Measurements from ENCODE around the gene NECAP2.

The NECAP2 gene

DNA sequence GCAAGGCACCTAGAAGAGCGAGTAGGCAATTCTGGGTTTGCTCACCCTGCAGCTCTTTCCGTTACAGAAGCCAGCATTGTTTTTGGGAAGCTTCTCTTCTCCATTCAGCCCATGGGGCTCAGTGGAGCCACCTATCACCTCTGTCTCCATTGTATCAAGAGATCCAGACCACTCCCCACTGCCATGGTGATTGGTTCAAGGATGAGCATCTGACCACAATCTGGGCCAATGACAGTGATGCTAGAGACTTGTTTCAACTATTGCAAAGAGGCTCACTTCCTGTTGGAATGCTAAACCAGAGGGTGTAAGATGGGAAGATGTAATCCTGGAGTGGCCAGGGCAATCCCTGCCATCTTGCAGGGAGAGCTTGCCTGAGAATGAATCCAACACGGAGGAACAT, 9.9 kb upstream of the NECAP2 start:
- TF ChIP-seq, protein P1, sequence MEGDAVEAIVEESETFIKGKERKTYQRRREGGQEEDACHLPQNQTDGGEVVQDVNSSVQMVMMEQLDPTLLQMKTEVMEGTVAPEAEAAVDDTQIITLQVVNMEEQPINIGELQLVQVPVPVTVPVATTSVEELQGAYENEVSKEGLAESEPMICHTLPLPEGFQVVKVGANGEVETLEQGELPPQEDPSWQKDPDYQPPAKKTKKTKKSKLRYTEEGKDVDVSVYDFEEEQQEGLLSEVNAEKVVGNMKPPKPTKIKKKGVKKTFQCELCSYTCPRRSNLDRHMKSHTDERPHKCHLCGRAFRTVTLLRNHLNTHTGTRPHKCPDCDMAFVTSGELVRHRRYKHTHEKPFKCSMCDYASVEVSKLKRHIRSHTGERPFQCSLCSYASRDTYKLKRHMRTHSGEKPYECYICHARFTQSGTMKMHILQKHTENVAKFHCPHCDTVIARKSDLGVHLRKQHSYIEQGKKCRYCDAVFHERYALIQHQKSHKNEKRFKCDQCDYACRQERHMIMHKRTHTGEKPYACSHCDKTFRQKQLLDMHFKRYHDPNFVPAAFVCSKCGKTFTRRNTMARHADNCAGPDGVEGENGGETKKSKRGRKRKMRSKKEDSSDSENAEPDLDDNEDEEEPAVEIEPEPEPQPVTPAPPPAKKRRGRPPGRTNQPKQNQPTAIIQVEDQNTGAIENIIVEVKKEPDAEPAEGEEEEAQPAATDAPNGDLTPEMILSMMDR (IDR thresholded peaks at IDR 0.05; ENCODE audit: low read length, missing control alignments): no peak
- no peak overlapping the region for H3K4me3 ChIP-seq (replicated peaks; ENCODE audit: low read depth, low read length)
- DNase-seq (ENCODE audit: low read depth): peak; percentile 14

DNA sequence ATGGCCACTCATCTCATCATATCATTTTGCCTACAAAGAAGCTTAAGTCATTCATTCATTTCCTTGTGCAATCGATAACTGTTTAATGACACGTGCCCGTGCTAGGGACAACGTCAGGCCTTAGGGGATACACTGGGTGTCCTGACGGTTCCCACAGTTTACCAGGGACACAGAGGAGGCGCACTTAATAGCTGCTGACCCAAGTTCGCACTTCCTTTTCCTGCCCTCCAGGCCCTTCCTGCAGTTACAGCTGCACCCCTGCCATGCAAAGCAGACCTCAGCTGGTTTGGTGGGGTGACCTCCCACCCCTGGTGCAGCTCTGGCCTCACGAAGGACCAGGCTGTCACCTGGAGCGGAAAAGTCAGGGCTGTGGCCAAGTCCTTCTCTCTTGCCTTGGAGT, 7.5 kb upstream of the NECAP2 start:
- TF ChIP-seq, protein P1 (IDR thresholded peaks at IDR 0.05; ENCODE audit: low read length, missing control alignments): no peak
- DNase-seq (ENCODE audit: low read depth): no peak

DNA sequence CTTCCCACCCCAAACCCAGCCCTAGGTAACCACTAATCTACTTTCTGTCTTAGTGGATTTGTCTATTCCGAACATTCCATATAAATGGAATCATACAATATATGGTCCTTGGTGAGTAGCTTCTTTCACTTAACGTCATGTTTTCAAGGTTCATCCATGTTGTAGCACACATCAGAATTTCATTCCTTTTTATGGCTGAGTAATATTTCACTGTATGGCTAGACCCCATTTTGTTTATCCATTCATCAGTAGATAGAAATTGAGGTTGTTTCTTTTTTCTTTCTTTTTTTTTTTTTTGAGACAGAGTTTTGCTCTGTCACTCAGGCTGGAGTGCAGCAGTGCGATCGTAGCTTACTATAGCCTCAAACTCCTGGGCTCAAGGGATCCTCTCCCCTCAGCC, 6.5 kb upstream of the NECAP2 start:
- H3K4me3 ChIP-seq (replicated peaks; ENCODE audit: low read depth, low read length): no peak overlapping the region
- TF ChIP-seq, protein P1 (IDR thresholded peaks at IDR 0.05; ENCODE audit: low read length, missing control alignments): no peak

More for the DNA sequence above, 7.5 kb upstream of the NECAP2 start:
- H3K4me3 ChIP-seq (replicated peaks; ENCODE audit: low read depth, low read length): no peak overlapping the region

GRCh38 chr1:16434501-16434900, 6.0 kb upstream of the NECAP2 start:
- peak; percentile 11 for DNase-seq (ENCODE audit: low read depth)
- TF ChIP-seq, protein P1 (IDR thresholded peaks at IDR 0.05; ENCODE audit: low read length, missing control alignments): no peak
- H3K4me3 ChIP-seq (replicated peaks; ENCODE audit: low read depth, low read length): no peak overlapping the region

More for the DNA sequence above, 6.5 kb upstream of the NECAP2 start:
- DNase-seq (ENCODE audit: low read depth): no peak

- TF ChIP-seq, protein P1 (IDR thresholded peaks at IDR 0.05; ENCODE audit: low read length, missing control alignments): no peak
- H3K4me3 ChIP-seq (replicated peaks; ENCODE audit: low read depth, low read length): no peak within 1 kb of the TSS
- no peak for DNase-seq (ENCODE audit: low read depth)
Observed at GRCh38 chr1:16436946-16437474, 3.5 kb upstream of the NECAP2 start, which contains the start of gene SPATA21. Gene SPATA21, minus strand, starts transcription at chr1:16437424. Its CDS starts 6,053 bp downstream, at chr1:16431371.

- DNase-seq (ENCODE audit: low read depth): no peak
- TF ChIP-seq, protein P1 (IDR thresholded peaks at IDR 0.05; ENCODE audit: low read length, missing control alignments): no peak
- H3K4me3 ChIP-seq (replicated peaks; ENCODE audit: low read depth, low read length): no peak overlapping the region
Observed at GRCh38 chr1:16438516-16438915, 2.0 kb upstream of the NECAP2 start.

- DNase-seq (ENCODE audit: low read depth): no peak
- no peak overlapping the region for H3K4me3 ChIP-seq (replicated peaks; ENCODE audit: low read depth, low read length)
- TF ChIP-seq, protein P1 (IDR thresholded peaks at IDR 0.05; ENCODE audit: low read length, missing control alignments): no peak
Observed at GRCh38 chr1:16438924-16439323, 1.6 kb upstream of the NECAP2 start.
